Measurements from ENCODE around the gene ATP5IF1. TPM values are rescaled to one million over a fixed set of nuclear protein-coding genes. Genes with fewer than 3 reads are reported as not detected.

ATP5IF1 gene
- total and polyA plus RNA-seq, 10 of the 15 experiments (the other 5 are each of a cell fraction or from before 2014, with no cell fraction given) = 253 to 1,210 (median 418) TPM

DNA sequence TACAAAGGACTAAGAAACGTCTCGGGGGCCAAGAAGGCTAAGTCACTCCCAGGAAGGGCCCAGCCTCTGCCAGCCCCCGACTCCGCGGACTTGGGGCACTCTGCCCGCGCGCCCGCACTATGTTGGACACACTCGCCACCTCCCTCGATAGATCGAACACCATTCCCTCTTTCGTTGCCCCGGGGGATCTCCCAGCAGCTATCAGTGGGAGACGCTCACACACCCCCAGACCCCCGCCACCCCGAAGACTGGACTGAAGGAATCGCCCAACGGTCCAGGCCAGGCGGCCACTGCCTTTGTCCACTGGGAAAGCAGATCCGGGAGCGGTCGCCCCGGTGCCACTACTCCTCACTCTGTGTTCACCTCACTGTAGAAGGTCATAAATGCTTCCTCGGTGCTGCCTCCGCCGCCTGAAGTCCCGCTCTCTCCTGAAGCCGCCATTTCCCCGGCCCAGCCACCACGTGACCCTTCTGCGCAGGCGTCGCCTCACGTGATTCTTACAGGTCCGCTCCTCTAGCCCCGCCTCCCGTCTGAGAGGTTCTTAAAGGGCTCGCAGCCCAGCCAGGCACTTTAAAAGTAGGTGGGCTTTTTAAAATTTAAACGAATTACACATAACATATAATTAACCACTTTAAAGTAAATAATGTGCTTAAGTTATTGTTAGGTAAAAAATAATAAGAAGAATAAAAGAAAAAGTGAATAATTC, 3.2 kb upstream of the ATP5IF1 start, which contains the start of gene DNAJC8:
Gene DNAJC8 (minus strand): TSS at position 472 of the 706 bp plus-strand sequence. CDS start 31 bp downstream, at position 441.
- SMC1A ChIA-PET (ENCODE audit: uncharacterized antibody, unreplicated experiment) = interaction anchor here (1.0 to 6.6 kb wide), 2 partner anchors 14 to 24 kb away, joined by 3 to 84 read pairs; no protein-coding TSS in a partner anchor
- in situ Hi-C loops (cut with MboI) (no loop called here), intact Hi-C loops (cut with micrococcal nuclease; ENCODE audit: unreplicated experiment) (no loop called here)
- H4K20me1 ChIP-seq (ENCODE audit: control insufficient read depth, insufficient read depth) = no peaks in the 10 kb centered on the region
- peak; percentile 69 for ATAC-seq
- WGBS (ENCODE audit: insufficient coverage, insufficient replicate concordance, low lambda C conversion rate, missing lambda C conversion rate) = under 1% methylated on average over 40 of the region's 40 CpGs
- DNase-seq (ENCODE audit: low read depth, low spot score) = no peak
- peak within 1 kb of the TSS; percentile 88 for H2AFZ ChIP-seq (ENCODE audit: control insufficient read depth, low read depth, low read length)
- CTCF ChIA-PET = interaction anchor here (0.9 to 1.0 kb wide), 2 partner anchors 23 to 129 kb away, joined by 3 read pairs; no protein-coding TSS in a partner anchor
- no peaks in the 10 kb centered on the region for H3K9me3 ChIP-seq (replicated peaks; ENCODE audit: control insufficient read depth, insufficient read depth, low read length)
- H3K27ac ChIP-seq (ENCODE audit: control insufficient read depth, insufficient read depth) = peak within 1 kb of the TSS; percentile 82
- H3K27me3 ChIP-seq (replicated peaks in 1 of 2; ENCODE audit: control insufficient read depth in 2 of 2, insufficient read depth in 2 of 2, low read length in 1 of 2) = no peaks in the 10 kb centered on the region
- RAD21 ChIA-PET (ENCODE audit: unreplicated experiment) = no interaction called here
- H3K9ac ChIP-seq (ENCODE audit: control insufficient read depth, insufficient read depth, low read length) = peak within 1 kb of the TSS; percentile 91
- peak within 1 kb of the TSS; percentile 99 for H3K4me3 ChIP-seq
- TSS peak; percentile 83 for BruUV-seq (replicated peaks)
- FAIRE-seq = no peak
- peaks cover 0 to 3% of the 10 kb centered on the region in 2 experiments; a peak in 2 of 4 replicates for H3K36me3 ChIP-seq (ENCODE audit: control insufficient read depth in 2 of 2, insufficient read depth in 2 of 2, low read length in 1 of 2)
- peaks cover 50% of the 10 kb centered on the region for H3K79me2 ChIP-seq (ENCODE audit: control insufficient read depth, insufficient read depth, low read length)
- H3K4me2 ChIP-seq (ENCODE audit: control insufficient read depth, insufficient read depth) = peak within 1 kb of the TSS; percentile 79
- POLR2A ChIA-PET = interaction anchor here (0.7 to 1.5 kb wide), 3 partner anchors 55 to 143 kb away, joined by 3 to 4 read pairs (median 3); no protein-coding TSS in a partner anchor
- no peaks in the 10 kb centered on the region for H3K4me1 ChIP-seq (ENCODE audit: control insufficient read depth, insufficient read depth, low read length)
- TF ChIP-seq PML (IDR thresholded peaks at IDR 0.05; ENCODE audit: low read length) (peak; percentile 68; the same call in 1 of the 2 replicates), NBN (IDR thresholded peaks at IDR 0.05) (peak; percentile 58; the same call in 1 of the 2 replicates), KAT2A (conservative IDR thresholded peaks at IDR 0.05; ENCODE audit: control insufficient read depth, low read depth, low read length) (no peak), RB1 (IDR thresholded peaks at IDR 0.05; ENCODE audit: borderline replicate concordance) (peak; percentile 86; the same call in 1 of the 2 replicates), FOS (IDR thresholded peaks at IDR 0.05; ENCODE audit: borderline replicate concordance, extremely low read depth, insufficient read length) (peak; percentile 70), POU2F2 (IDR thresholded peaks at IDR 0.05; ENCODE audit: borderline replicate concordance, low read depth, low read length) (peak; percentile 61; the same call in 1 of the 3 replicates), RCOR1 (conservative IDR thresholded peaks at IDR 0.05; ENCODE audit: low read depth, low read length) (0 out of 2 replicates have a peak, but pooled peaks have one; percentile 36), ZBED1 (IDR thresholded peaks at IDR 0.05; ENCODE audit: borderline replicate concordance) (no peak), BHLHE40 (IDR thresholded peaks at IDR 0.05; ENCODE audit: borderline replicate concordance in 1 of 2, low read depth in 2 of 2, low read length in 1 of 2) (peak; percentile 97 to 98), BACH1 (IDR thresholded peaks at IDR 0.05; ENCODE audit: borderline replicate concordance) (peak; percentile 43; the same call in 1 of the 2 replicates), WRNIP1 (IDR thresholded peaks at IDR 0.05; ENCODE audit: borderline replicate concordance, low read depth, low read length) (no peak), RFX5 (IDR thresholded peaks at IDR 0.05; ENCODE audit: low read depth, low read length) (no peak), MYB (IDR thresholded peaks at IDR 0.05; ENCODE audit: borderline replicate concordance, low read depth, low read length) (no peak; the same call in 1 of the 2 replicates), EGR1 (IDR thresholded peaks at IDR 0.05; ENCODE audit: borderline replicate concordance in 1 of 2, low read depth in 2 of 2, low read length in 2 of 2) (peak; percentile 23 to 64; a peak in 2 of 3 replicates)
- TF ChIP-seq, protein P1, sequence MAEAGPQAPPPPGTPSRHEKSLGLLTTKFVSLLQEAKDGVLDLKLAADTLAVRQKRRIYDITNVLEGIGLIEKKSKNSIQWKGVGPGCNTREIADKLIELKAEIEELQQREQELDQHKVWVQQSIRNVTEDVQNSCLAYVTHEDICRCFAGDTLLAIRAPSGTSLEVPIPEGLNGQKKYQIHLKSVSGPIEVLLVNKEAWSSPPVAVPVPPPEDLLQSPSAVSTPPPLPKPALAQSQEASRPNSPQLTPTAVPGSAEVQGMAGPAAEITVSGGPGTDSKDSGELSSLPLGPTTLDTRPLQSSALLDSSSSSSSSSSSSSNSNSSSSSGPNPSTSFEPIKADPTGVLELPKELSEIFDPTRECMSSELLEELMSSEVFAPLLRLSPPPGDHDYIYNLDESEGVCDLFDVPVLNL (IDR thresholded peaks at IDR 0.05; ENCODE audit: low read depth, low read length) = no peak
- TF ChIP-seq, protein P2, sequence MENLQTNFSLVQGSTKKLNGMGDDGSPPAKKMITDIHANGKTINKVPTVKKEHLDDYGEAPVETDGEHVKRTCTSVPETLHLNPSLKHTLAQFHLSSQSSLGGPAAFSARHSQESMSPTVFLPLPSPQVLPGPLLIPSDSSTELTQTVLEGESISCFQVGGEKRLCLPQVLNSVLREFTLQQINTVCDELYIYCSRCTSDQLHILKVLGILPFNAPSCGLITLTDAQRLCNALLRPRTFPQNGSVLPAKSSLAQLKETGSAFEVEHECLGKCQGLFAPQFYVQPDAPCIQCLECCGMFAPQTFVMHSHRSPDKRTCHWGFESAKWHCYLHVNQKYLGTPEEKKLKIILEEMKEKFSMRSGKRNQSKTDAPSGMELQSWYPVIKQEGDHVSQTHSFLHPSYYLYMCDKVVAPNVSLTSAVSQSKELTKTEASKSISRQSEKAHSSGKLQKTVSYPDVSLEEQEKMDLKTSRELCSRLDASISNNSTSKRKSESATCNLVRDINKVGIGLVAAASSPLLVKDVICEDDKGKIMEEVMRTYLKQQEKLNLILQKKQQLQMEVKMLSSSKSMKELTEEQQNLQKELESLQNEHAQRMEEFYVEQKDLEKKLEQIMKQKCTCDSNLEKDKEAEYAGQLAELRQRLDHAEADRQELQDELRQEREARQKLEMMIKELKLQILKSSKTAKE (IDR thresholded peaks at IDR 0.05; ENCODE audit: low read depth, poor library complexity, severe bottlenecking) = no peak
- TF ChIP-seq, protein P3, sequence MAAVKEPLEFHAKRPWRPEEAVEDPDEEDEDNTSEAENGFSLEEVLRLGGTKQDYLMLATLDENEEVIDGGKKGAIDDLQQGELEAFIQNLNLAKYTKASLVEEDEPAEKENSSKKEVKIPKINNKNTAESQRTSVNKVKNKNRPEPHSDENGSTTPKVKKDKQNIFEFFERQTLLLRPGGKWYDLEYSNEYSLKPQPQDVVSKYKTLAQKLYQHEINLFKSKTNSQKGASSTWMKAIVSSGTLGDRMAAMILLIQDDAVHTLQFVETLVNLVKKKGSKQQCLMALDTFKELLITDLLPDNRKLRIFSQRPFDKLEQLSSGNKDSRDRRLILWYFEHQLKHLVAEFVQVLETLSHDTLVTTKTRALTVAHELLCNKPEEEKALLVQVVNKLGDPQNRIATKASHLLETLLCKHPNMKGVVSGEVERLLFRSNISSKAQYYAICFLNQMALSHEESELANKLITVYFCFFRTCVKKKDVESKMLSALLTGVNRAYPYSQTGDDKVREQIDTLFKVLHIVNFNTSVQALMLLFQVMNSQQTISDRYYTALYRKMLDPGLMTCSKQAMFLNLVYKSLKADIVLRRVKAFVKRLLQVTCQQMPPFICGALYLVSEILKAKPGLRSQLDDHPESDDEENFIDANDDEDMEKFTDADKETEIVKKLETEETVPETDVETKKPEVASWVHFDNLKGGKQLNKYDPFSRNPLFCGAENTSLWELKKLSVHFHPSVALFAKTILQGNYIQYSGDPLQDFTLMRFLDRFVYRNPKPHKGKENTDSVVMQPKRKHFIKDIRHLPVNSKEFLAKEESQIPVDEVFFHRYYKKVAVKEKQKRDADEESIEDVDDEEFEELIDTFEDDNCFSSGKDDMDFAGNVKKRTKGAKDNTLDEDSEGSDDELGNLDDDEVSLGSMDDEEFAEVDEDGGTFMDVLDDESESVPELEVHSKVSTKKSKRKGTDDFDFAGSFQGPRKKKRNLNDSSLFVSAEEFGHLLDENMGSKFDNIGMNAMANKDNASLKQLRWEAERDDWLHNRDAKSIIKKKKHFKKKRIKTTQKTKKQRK (IDR thresholded peaks at IDR 0.05; ENCODE audit: low read depth, low read length) = no peak
